Erythroblast (primary cell): ENCODE data around the gene DBP.

Source experiments
- GATA1 ChIP-seq: IDR thresholded peaks from 2 replicates; pipeline ENCODE4 v1.6.1; 2011; ENCODE audit warnings: low read depth, mild to moderate bottlenecking, control low read depth, low read length, moderate library complexity
- POLR2A ChIP-seq: IDR thresholded peaks from 2 replicates; pipeline ENCODE4 v1.6.1; 2011; ENCODE audit warnings: mild to moderate bottlenecking, low read length

- peak; percentile 2 for TF ChIP-seq POLR2A
- no peak for TF ChIP-seq GATA1
Observed at GRCh38 chr19:48634036-48634342, 3.2 kb downstream of the DBP start.
